VCaP (cell line): ENCODE results near the gene ESPL1.
A peak's percentile ranks its signal among the peaks of the same experiment; 100 is the strongest.

Experiments
- H3K27ac ChIP-seq: fragments of 450-650 bp; 2 replicates; pipeline ENCODE4 v1.5.1; 2017
- TF ChIP-seq, protein P1 (sequence below): fragments of 450-650 bp; conservative IDR thresholded peaks from 2 replicates; pipeline ENCODE4 v1.5.1; 2017; ENCODE audit warnings: mild to moderate bottlenecking, moderate library complexity

ESPL1 gene

DNA sequence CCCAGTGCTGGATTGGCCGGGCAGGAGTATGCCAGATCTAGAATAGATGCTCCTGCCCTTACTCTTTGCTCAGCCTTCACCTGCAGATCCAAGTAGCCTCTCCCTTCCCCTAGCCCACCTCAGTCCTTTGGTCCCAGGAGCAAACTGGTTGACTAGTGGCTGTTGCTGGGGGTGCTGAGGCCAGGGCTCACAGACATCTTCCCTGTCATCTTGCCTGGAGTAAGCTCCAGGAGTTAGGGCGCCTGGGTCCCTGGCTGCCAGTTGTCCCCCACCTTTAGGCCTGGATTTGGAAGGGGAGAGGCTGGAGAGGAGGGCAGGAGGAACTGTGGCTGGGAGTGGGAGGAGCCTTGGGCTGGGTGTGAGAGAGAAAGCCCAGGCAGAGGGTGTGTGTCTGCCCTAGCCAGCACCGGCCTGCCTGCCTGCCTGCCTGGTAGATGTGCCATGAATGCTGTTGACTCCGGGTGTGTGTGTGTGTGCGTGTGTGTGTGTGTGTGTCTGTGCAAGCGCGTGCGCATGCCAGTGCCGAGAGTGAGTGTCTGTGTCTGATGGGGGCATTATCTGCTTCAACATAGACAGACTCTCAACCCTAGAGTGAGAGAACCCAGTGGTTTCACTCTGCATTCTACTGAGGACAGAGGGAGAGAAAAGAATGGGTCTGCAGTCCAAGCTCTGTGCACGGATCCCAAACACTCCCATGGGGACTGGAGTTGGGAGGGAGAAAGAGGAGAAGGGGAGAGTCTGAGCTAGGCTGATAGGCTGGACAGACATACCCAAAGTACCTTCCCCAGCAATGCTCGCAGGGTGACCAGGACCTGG lies 35.2 kb upstream of the ESPL1 start:
- TF ChIP-seq, protein P1, sequence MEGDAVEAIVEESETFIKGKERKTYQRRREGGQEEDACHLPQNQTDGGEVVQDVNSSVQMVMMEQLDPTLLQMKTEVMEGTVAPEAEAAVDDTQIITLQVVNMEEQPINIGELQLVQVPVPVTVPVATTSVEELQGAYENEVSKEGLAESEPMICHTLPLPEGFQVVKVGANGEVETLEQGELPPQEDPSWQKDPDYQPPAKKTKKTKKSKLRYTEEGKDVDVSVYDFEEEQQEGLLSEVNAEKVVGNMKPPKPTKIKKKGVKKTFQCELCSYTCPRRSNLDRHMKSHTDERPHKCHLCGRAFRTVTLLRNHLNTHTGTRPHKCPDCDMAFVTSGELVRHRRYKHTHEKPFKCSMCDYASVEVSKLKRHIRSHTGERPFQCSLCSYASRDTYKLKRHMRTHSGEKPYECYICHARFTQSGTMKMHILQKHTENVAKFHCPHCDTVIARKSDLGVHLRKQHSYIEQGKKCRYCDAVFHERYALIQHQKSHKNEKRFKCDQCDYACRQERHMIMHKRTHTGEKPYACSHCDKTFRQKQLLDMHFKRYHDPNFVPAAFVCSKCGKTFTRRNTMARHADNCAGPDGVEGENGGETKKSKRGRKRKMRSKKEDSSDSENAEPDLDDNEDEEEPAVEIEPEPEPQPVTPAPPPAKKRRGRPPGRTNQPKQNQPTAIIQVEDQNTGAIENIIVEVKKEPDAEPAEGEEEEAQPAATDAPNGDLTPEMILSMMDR, result no peak
- peak overlapping the region; percentile 73 for H3K27ac ChIP-seq

DNA sequence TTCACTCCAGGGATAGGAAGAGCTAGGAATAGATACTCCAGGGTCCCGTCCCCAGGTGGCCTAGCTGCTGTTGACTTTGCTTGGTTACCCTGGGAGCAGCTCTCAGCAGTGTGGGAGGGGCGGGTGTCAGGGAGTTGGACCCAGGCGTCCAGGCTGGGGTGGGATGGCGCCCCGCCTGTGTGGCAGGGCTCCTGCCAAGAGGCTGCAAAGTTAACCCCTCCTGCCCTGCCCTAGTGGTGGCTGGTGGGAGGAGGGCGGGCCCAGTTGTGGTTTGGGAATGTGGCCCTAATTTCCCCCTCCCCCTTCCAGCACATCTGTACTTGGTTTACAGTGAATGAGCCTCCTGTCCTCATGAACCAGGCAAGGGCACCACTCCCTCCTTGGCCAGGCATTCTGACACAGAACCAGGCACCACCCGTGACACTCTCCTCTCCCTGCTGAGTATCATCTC lies 34.4 kb upstream of the ESPL1 start:
- H3K27ac ChIP-seq, result peak overlapping the region; percentile 73; the same call in 1 of the 2 replicates
- TF ChIP-seq, protein P1, result no peak

DNA sequence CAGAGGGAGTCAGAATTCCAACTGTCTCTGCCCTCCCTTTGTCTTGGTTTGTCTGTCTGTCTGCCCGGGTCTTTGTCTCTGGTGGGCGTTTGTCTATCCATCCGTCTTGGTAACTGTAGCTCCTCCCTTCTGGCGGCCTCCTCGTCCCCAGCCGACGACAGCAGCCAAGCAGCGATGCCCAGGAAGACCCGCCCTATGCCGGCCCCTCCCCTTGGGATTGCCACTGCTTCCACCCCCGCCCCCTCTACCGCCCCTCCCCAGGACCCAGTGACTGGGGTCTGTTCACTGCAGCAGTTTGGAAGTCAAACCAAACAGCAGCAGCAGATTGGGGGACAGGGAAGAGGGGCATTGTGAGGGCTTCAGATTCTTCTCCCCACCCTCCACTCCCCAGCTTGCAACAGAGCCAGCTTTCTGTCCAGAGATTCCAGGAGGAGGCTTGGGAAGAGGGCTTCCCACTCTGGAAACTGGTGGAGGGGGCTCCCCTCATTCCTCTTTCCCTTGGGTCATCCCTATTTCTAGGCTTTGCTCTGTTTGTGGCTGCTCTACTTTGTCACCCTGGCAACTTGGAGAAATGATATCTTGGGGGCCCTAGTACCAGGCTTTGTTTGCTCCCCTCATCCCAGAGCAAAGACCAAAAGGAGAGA lies 33.7 kb upstream of the ESPL1 start:
- TF ChIP-seq, protein P1, result no peak
- H3K27ac ChIP-seq, result no peak overlapping the region

DNA sequence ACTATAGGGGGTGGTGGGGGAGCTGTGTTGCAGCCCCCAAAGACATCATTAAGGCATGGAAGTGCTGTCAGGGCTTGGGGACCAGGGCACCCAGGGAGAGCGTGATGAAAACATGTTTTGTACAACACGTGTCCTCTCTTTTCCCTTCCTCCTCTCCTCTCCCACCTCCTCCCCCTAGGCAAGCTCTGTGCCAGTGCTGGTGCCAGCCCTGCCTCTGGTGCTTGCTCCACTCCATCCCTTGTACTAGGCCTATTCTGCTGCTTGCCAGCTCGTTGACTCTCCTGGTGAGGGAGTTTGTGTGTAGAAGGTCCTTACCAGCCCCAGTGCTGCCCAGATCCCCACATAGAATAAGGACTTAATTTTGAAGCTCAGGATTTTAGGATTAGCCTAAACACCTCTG lies 32.9 kb upstream of the ESPL1 start:
- TF ChIP-seq, protein P1, result no peak
- no peak overlapping the region for H3K27ac ChIP-seq

GRCh38 chr12:53235742-53236442 lies 32.2 kb upstream of the ESPL1 start:
- no peak overlapping the region for H3K27ac ChIP-seq
- TF ChIP-seq, protein P1, result no peak

- TF ChIP-seq, protein P1, result no peak
- H3K27ac ChIP-seq, result no peak overlapping the region
These were observed 31.5 kb upstream of the ESPL1 start for GRCh38 chr12:53236443-53237111.
